SK-N-MC (cell line): ENCODE measurements around the gene ENO2.

Source experiments
- EZH2 ChIP-seq: fragments of 200-600 bp; sonication (generic); IDR thresholded peaks from one replicate; pipeline ENCODE4 v1.6.1; 2017; ENCODE audit warnings: antibody characterized with exemption
- POLR2AphosphoS5 ChIP-seq: IDR thresholded peaks from 2 replicates; pipeline ENCODE4 v1.6.1; 2012; ENCODE audit warnings: mild to moderate bottlenecking, low read depth, low read length, borderline replicate concordance

DNA sequence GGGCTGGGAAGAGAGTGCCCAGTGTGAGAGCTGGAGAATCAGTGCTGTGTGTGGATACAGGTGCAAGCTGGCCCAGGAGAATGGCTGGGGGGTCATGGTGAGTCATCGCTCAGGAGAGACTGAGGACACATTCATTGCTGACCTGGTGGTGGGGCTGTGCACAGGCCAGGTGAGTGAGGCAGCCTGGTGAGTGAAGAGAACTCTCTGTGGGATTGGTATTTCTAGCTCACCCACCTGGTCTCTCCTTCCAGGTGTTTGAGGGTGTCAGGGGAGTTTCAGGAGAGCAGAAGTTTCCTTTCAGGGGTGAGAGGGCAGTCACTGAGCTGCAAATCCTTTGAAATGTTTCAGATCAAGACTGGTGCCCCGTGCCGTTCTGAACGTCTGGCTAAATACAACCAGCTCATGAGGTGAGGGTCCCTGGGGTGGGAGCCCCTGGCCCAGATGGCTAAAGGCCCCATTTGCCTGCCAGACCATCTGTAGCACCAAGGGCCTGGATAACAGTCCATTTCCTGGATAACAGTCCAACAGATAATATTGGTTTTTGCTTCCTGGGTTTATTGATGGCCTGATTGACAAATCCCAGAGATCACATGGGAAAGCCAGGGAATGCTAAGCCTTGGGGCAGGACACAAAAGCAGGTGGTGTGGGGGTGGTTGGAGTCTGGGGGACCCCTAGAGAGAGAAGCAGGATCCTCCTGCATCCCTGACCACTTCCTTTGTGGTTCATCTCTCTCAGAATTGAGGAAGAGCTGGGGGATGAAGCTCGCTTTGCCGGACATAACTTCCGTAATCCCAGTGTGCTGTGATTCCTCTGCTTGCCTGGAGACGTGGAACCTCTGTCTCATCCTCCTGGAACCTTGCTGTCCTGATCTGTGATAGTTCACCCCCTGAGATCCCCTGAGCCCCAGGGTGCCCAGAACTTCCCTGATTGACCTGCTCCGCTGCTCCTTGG is 7.9 kb downstream of the ENO2 start:
- TF ChIP-seq POLR2AphosphoS5 (no peak), EZH2 (no peak)
